ENCODE data around the gene CATSPERB.
"Not testable (repeated sequence)": the region's sequence is repeated elsewhere in the genome, so short reads cannot be mapped to it uniquely, and the experiment has no call there.

Gene CATSPERB

DNA sequence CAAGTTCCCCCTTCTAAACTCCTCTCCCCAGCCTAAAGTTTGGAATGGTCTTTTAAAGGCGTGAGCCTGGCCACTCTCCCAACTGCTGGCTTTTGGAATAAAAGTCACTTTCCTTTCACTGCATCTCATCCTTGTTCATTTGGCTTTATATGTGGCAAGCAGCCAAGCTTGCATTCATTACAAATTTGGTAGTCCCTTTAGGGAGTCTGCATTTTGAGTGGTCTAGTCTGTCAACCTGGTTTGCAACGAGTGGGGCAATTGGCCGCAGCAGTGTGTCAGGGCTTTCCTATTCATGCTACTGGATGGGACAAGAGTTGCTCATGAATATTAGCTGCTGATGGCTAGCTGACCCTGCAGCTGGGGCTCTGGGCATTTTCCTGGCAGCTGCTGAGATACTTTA is 57.0 kb downstream of the CATSPERB start:
- peaks cover 24% of the 10 kb centered on the region for H3K9me3 ChIP-seq (ENCODE audit: insufficient read depth, low read length, severe bottlenecking)
- TF ChIP-seq, protein P1, sequence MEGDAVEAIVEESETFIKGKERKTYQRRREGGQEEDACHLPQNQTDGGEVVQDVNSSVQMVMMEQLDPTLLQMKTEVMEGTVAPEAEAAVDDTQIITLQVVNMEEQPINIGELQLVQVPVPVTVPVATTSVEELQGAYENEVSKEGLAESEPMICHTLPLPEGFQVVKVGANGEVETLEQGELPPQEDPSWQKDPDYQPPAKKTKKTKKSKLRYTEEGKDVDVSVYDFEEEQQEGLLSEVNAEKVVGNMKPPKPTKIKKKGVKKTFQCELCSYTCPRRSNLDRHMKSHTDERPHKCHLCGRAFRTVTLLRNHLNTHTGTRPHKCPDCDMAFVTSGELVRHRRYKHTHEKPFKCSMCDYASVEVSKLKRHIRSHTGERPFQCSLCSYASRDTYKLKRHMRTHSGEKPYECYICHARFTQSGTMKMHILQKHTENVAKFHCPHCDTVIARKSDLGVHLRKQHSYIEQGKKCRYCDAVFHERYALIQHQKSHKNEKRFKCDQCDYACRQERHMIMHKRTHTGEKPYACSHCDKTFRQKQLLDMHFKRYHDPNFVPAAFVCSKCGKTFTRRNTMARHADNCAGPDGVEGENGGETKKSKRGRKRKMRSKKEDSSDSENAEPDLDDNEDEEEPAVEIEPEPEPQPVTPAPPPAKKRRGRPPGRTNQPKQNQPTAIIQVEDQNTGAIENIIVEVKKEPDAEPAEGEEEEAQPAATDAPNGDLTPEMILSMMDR (IDR thresholded peaks at IDR 0.05; ENCODE audit: borderline replicate concordance, extremely low read depth, low read length, poor library complexity, severe bottlenecking): no peak
- TF ChIP-seq EZH2 (IDR thresholded peaks at IDR 0.05; ENCODE audit: borderline replicate concordance, low read depth, low read length, severe bottlenecking): no peak
- DNase-seq: no peak
- no peak overlapping the region for H3K4me2 ChIP-seq (ENCODE audit: insufficient read depth, low read length)
- H4K20me1 ChIP-seq (ENCODE audit: insufficient read depth, low read length): no peaks in the 10 kb centered on the region
- no peak overlapping the region for H3K4me3 ChIP-seq (ENCODE audit: low read depth in 1 of 2, low read length in 2 of 2)
- H3K27me3 ChIP-seq (ENCODE audit: insufficient read depth, low read length, poor library complexity): no peaks in the 10 kb centered on the region
- no peak overlapping the region for H3K9ac ChIP-seq (ENCODE audit: low read depth, low read length)
- H3K79me2 ChIP-seq (ENCODE audit: insufficient read depth, low read length): no peaks in the 10 kb centered on the region
- H3K36me3 ChIP-seq (ENCODE audit: insufficient read depth, low read length): no peaks in the 10 kb centered on the region
- no peak overlapping the region for H3K27ac ChIP-seq (ENCODE audit: low read length)
- no peak for ATAC-seq (ENCODE audit: insufficient read depth, low read depth)
- no peaks in the 10 kb centered on the region for H3K4me1 ChIP-seq (ENCODE audit: insufficient read depth, low read length)
- H2AFZ ChIP-seq (ENCODE audit: low read depth, low read length): no peak overlapping the region; the same call in 1 of the 2 replicates

DNA sequence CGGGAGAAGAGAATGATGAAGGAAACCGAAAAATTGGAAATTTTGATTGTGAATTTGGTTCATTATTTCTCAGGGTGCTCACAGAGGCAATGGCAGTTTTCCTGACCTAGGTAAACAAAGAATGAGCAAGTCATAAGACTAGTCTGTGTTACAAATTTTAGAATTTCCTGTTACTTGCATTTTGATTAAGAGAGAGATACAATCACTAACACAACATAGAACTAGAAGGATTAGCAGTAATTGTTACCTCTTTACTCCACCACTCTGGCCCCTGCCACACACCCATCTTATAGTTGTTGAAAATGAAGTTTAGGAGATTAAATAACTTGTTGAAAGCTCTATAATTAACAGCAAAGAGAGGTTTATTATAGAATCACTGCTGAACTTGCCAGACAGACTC is 62.0 kb downstream of the CATSPERB start:
- Histone ChIP-seq H3K27me3 (ENCODE audit: insufficient read depth, low read length, poor library complexity) (no peaks in the 10 kb centered on the region), H3K4me3 (ENCODE audit: low read depth in 1 of 2, low read length in 2 of 2) (no peak overlapping the region), H3K4me1 (ENCODE audit: insufficient read depth, low read length) (peaks cover 3% of the 10 kb centered on the region; the same call in 1 of the 2 replicates), H3K9me3 (ENCODE audit: insufficient read depth, low read length, severe bottlenecking) (peaks cover 9% of the 10 kb centered on the region), H4K20me1 (ENCODE audit: insufficient read depth, low read length) (no peaks in the 10 kb centered on the region), H2AFZ (ENCODE audit: low read depth, low read length) (no peak overlapping the region), H3K79me2 (ENCODE audit: insufficient read depth, low read length) (no peaks in the 10 kb centered on the region), H3K36me3 (ENCODE audit: insufficient read depth, low read length) (no peaks in the 10 kb centered on the region), H3K4me2 (ENCODE audit: insufficient read depth, low read length) (no peak overlapping the region), H3K27ac (ENCODE audit: low read length) (no peak overlapping the region), H3K9ac (ENCODE audit: low read depth, low read length) (no peak overlapping the region)
- TF ChIP-seq, protein P1 (IDR thresholded peaks at IDR 0.05; ENCODE audit: borderline replicate concordance, extremely low read depth, low read length, poor library complexity, severe bottlenecking): no peak
- TF ChIP-seq EZH2 (IDR thresholded peaks at IDR 0.05; ENCODE audit: borderline replicate concordance, low read depth, low read length, severe bottlenecking): no peak
- DNase-seq (no peak), ATAC-seq (ENCODE audit: insufficient read depth, low read depth) (no peak)

DNA sequence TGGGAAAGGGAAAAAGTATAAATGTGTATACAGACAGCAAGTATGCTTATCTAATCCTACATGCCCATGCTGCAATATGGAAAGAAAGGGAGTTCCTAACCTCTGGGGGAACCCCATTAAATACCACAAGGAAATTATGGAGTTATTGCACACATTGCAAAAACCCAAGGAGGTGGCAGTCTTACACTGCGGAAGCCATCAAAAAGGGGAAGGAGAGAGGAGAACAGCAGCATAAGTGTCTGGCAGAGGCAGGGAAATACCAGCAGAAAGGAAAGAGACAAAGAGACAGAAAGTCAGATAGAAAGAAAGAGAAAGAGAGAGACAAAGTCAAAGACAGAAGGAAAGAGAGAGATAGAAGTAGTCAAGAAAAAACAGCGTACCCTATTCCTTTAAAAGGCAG is 64.8 kb downstream of the CATSPERB start:
- H4K20me1 ChIP-seq (ENCODE audit: insufficient read depth, low read length); H3K27ac ChIP-seq (ENCODE audit: low read length); H3K9me3 ChIP-seq (ENCODE audit: insufficient read depth, low read length, severe bottlenecking); DNase-seq; H3K27me3 ChIP-seq (ENCODE audit: insufficient read depth, low read length, poor library complexity); ATAC-seq (ENCODE audit: insufficient read depth, low read depth); H3K79me2 ChIP-seq (ENCODE audit: insufficient read depth, low read length); H3K36me3 ChIP-seq (ENCODE audit: insufficient read depth, low read length); H3K9ac ChIP-seq (ENCODE audit: low read depth, low read length); H3K4me1 ChIP-seq (ENCODE audit: insufficient read depth, low read length); H2AFZ ChIP-seq (ENCODE audit: low read depth, low read length); H3K4me2 ChIP-seq (ENCODE audit: insufficient read depth, low read length); H3K4me3 ChIP-seq (ENCODE audit: low read depth in 1 of 2, low read length in 2 of 2): not testable (repeated sequence)

DNA sequence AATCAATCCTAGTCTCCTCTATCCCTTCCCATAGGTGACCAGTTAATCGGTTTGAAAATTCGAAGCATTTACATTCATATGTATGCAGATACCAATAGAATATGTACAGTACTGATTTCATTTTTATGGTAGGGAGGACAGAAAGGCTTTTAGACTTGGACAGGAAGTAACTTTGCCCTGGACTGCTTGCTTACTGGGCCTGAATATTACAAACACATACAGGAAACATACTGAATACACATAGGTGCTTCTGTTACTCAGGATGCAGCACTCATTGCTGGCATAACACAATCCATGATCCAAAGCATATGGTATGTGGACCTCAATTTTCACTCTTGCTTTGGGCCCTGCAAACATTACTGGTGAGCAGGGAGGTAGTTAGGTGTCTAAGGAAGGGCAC is 71.1 kb downstream of the CATSPERB start:
- no peak overlapping the region for H3K27ac ChIP-seq (ENCODE audit: low read length)
- ATAC-seq (ENCODE audit: insufficient read depth, low read depth) (no peak), DNase-seq (no peak)
- no peaks in the 10 kb centered on the region for H3K9me3 ChIP-seq (ENCODE audit: insufficient read depth, low read length, severe bottlenecking)
- no peak overlapping the region for H3K4me2 ChIP-seq (ENCODE audit: insufficient read depth, low read length)
- no peak overlapping the region for H3K9ac ChIP-seq (ENCODE audit: low read depth, low read length)
- H3K27me3 ChIP-seq (ENCODE audit: insufficient read depth, low read length, poor library complexity): no peaks in the 10 kb centered on the region
- H2AFZ ChIP-seq (ENCODE audit: low read depth, low read length): peak overlapping the region; percentile 41; the same call in 1 of the 2 replicates
- H4K20me1 ChIP-seq (ENCODE audit: insufficient read depth, low read length): no peaks in the 10 kb centered on the region
- no peak overlapping the region for H3K4me3 ChIP-seq (ENCODE audit: low read depth in 1 of 2, low read length in 2 of 2)
- H3K4me1 ChIP-seq (ENCODE audit: insufficient read depth, low read length): no peaks in the 10 kb centered on the region
- TF ChIP-seq EZH2 (IDR thresholded peaks at IDR 0.05; ENCODE audit: borderline replicate concordance, low read depth, low read length, severe bottlenecking): no peak
- TF ChIP-seq, protein P1 (IDR thresholded peaks at IDR 0.05; ENCODE audit: borderline replicate concordance, extremely low read depth, low read length, poor library complexity, severe bottlenecking): no peak
- H3K36me3 ChIP-seq (ENCODE audit: insufficient read depth, low read length): no peaks in the 10 kb centered on the region
- H3K79me2 ChIP-seq (ENCODE audit: insufficient read depth, low read length): no peaks in the 10 kb centered on the region
